ENCODE data around the gene SNTG2.

Gene SNTG2

DNA sequence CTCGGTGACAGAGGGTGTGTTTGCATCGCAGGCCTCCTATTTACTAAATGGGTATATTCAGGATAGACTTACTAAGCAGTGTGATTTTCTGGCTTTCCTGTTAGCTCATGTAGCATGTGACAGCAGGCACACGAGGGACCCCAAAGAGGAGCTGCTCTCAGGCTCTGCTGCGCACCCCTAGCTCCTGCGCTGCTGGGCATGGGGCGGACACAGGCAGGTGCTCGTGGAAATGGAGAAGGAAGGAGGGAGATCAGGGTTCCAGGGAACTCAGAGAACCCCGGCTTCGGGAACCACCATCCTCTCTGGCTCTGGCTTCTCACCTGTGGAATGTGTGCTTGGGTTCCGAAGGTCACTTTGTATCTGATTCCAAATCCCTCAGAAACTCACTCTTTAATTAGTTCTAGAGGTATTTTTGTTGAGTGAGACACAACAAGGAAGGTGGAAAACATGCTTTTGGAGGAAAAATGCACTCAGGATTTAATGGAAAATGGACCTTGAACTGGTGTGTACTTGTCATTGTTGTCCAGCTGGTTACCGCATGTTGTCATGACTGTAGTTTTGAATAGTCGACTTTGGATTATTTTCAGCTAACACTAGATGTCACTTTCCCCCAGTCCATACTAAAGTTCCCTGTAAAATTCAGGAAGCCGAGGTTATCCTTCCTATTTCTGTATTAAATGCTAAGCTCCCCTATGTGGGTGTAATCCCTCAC, 3.5 kb downstream of the SNTG2 start:
- DNase-seq (ENCODE audit: low read depth in 3 of 3): no peak

DNA sequence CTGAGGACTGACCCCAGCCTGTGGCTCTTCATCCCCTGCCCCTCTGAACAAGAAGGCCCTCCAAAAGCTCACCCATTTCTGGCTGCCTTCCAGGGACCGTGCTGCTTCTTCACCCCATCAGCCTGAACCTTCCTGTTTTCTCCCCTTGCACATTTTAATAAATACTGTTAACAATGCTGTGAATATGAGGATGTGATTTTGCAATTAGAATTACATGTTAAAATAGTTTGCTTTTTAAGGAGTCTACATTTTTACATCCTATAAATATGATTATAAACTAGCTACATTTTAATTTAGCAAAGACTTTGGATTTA, 4.0 kb downstream of the SNTG2 start:
- no peak for DNase-seq (ENCODE audit: low read depth in 3 of 3)

DNA sequence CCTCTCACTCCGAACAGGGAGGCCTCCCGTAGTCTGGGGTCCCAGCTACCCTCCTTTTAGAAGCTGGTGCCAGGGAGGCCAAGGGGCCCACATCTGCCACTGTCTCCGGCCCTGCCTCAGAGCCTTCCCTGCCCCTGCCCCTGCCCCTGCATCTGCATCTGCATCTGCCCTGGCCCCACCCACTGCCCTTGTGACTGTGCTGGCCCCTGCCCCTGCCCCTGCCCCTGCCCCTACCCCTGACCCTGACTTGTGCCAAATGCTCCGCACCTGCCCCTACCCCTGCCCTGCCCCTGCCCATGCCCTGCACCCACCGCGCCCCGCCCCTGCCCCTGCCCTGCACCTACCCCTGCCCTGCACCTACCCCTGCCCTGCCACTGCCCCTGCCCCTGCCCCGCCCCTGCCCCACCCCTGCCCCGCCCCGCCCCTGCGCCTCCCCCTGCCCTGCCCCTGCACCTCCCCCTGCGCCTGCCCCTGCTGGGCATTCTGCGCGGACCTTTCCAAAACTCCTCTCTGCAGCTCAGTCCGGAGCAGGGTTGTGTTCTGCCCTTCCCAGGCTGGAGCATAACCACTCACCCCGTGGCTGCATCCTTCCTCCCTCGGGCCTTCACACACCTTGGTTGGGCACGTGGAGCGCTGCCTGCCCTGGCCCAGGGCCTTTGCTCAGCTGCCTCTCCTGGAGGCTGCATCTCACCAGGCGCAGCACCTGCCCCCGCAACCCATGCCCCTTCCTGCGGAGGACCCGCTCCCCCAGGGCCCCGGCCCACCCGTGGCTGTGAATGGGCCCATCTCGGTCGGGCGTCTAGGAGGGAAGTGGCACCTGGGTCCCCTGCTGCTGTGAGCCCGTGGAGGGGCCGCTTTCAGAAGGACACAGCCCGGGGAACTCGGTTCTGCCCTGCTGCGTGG, 5.4 kb downstream of the SNTG2 start:
- no peak for DNase-seq (ENCODE audit: low read depth in 3 of 3)

DNA sequence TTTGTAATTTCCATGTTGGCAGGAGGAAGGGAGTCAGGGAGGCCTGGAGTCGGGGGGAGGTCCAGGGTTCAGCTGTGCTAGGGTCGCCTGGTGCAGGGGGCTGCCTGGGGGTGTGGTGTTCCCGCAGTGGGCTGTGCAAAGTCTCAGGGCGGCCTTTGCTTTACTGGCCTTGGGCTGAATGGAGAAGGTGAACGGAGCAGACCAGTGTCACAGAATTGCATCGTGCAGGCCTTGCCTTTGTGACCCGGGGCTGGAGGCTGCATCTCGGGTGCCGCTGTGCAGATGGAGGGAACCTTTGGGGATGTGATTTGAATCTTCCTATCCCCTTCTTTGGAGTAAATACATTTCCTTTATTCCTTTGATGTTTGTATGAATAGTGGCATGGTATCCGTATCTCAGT, 8.8 kb downstream of the SNTG2 start:
- no peak for DNase-seq (ENCODE audit: low read depth in 3 of 3)

DNA sequence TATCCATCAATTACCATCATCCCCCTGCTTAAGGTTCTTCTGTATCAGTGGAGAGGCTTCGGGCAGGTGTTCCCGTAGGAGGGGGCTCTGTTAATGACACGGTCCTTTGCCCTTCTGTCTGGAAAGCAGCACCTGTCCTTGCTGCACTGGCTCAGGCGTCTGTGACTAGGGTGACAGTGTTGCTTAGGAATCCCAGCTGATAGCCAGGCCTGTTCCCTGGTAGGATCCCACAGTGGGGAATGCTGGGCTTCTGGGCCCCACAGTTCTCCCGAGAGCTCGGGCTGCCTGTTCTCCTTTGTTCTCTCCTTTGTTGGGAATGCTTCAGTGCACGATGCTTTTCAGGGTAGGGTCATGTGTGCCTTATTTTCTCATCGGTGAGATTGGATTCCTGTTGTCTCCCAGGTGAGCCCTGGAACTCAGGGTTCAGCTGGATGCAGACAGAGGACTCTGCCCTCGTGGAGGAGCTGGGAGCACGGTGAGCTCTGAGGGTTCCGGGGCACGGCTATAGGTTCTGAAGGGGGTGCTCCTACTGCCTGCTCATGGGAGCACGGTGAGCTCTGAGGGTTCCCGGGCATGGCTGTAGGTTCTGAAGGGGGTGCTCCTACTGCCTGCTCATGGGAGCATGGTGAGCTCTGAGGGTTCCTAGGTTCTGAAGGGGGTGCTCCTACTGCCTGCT, 9.6 kb downstream of the SNTG2 start:
- no peak for DNase-seq (ENCODE audit: low read depth in 3 of 3)

DNA sequence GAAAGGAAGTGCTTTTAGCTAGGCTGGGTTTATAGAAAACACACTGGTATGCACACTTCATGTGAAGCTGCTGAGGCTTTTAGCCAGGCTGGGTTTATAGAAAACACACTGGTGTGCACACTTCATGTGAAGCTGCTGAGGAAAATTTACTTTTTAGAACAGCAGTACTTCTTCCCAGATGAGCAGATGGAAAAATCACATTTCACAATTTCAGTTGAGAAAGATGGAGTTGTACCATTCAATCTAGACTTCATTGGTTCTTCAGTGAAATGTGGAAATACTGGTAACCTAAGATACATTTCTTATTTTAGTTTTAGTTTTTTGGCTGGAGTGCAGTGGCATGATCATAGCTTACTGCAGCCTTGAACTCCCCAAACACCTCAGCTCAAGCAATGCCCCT, 11.1 kb downstream of the SNTG2 start:
- no peak for DNase-seq (ENCODE audit: low read depth in 3 of 3)

DNA sequence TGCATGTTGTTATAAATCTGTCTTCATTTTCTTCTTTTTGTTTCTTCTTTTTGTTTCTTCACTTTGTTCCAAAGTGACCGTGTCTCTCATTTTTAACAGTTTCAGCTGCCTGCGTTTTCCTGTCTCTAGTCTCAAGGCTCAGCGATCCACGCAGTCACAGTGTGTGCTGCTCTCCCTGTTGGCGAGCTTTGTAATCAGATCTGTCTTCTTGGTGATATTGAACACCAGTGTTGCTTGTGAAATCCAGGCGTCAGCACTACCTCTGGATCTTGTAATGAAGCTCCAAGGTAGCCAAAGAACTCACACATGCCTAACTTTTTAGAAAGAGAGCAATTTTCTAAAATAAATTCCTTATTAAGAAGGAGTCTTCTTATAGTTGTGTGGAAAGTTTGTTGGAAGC, 13.2 kb downstream of the SNTG2 start:
- DNase-seq (ENCODE audit: low read depth in 3 of 3): no peak

DNA sequence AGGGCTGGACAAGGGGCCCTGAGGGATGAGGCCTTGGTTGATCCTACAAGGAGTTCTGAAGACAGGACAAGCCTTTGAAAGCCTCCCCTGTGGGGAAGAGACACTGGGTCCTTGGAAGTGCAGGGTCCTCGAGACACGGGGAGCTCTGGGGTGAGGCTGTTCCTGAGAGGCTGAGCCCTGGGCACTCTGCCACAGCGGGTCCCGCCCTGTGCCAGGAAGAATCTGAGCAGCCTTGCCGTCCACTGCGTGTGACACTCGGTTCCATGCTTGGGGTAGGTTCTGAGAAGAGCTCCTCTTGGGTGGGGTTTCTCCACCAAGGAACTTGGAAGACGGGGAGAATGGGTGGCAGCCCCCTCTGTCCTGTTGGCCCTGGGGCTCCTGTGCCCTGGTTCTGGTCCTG, 13.9 kb downstream of the SNTG2 start:
- no peak for DNase-seq (ENCODE audit: low read depth in 3 of 3)

DNA sequence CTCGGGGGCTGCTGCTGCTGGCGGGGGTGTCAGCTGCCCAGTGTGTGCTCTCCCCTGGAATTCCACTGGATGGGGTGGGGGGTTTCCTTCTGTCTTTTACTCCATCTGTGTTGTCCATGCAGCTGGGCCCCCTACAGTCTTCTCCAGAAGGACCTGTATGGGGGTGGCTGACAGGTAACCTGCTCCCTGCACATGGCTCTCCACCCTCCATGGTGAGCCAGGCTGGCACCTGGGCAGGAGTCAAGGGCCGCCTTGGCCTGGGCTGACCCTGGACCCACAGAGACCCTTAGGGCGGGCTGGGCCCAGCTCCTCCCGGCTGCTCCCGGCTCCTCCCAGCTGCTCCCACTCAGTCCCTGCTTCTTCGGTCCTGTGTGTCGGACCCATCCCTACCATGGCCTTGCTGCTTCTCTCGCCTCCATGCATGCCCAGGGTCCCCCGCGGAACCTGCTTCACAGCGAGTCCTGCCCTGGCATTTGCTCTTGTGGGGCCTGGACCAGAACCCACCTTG, 15.0 kb downstream of the SNTG2 start:
- DNase-seq (ENCODE audit: low read depth in 3 of 3): no peak

DNA sequence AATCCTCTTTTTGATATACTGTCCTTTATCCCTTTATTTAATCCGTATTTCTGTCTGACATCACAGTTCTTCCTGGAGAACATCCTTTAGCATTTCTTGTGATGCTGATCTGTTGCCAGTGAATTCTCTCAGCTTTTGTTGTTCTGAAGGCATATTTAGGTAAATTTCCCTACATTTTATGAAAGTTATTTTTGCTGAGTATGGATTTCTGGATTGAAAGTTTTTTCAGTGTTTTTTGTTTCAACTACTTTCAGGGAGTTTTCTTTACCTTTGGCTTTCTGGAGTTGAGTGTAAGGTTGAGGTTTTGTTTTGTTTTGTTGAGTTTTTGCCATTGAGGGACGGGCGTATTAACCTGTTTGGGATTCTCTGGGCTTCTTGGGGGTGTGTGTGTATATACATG, 22.5 kb downstream of the SNTG2 start:
- DNase-seq (ENCODE audit: low read depth in 3 of 3): no peak

DNA sequence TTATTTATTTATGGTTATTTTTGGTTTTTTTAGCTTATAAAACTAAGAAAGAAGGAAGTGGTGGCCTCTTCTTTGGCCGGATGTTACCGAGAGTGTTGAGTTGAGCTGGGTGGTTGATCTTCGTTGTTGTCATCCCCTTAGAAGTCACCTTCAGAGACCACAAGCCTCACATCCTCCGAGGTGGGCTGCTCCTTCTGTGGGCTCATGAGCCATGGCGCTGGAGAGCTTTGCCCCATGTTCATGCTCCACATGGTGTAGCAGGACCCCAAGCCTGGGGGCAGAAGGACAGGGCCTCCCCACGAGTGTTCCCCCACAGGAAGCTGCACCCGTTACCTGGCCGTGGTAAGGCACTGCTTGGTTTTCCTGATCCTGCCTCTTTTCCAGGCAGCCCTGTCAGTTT, 23.4 kb downstream of the SNTG2 start:
- DNase-seq (ENCODE audit: low read depth in 3 of 3): no peak

DNA sequence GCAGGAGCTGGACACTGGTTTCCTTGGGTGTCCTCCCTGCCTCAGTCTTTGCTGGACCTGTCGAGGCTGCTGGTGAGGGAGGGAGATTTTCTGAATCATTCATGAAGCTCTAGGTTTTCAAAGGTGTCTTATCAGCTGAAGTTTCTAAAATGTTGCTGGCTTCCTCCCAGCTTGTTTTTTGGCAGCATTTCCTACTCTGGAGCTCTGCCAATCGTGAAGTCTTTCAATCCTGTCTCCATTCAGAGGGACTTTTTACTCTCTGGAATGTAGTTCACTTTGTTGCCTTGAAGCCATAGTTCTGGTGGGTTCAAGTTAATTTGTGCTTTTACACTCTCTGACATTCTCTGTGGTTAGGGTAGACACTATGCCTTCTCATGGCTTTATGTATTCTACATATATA, 23.9 kb downstream of the SNTG2 start:
- no peak for DNase-seq (ENCODE audit: low read depth in 3 of 3)

DNA sequence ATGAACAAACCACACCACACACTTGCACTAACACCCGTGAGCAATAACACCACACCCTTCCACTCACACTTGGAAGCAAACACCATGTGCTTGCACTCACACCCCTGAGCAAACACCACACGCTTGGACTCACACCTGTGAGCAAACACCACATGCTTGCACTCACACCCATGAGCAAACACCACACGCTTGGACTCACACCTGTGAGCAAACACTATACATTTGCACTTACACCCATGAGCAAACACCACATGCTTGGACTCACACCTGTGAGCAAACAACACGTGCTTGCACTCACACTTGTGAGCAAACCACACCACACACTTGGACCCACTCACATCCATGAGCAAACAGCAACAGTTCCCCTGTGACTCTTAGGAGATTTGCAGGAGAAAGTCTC, 24.4 kb downstream of the SNTG2 start:
- no peak for DNase-seq (ENCODE audit: low read depth in 3 of 3)

DNA sequence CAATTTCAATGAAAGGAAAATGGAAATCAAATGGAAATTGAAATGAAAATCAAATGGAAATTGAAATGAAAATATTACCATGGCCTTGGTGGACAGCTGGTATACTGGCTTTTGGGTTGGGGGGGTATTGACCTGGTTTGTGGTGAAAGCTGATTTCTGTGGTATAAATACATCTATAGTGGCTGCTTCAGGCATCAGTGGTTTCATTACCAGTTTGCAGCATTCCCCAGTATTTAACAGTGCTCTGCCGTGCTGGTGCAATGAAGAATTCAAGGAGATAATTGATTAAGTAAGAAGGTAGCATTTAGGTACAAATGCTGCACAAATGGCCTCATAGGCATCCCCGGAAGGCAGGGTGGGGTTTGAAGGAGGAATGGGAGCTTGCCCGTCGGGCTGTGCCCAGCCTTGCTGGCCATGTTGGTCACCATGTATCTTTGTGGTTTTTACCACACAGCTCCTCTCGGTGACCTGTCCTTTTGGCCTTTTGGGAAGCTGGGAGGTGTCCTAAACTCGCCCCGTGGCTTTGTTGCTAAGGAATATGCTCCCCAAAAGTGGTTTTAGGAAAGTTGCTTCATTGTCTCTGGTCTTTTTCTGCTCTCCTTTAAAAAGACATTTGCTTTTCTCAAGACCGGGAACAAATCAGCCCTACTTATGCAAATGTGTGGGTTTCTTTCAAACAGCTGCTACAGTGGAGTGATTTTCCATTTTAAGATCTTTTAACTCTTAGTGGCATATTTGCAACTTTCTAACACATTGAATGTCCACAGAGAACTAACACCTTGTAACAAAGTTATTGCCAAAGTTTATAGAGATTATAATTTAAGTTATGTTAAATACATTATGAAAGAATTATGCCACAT, 28.6 kb downstream of the SNTG2 start:
- DNase-seq (ENCODE audit: low read depth in 3 of 3): no peak

DNA sequence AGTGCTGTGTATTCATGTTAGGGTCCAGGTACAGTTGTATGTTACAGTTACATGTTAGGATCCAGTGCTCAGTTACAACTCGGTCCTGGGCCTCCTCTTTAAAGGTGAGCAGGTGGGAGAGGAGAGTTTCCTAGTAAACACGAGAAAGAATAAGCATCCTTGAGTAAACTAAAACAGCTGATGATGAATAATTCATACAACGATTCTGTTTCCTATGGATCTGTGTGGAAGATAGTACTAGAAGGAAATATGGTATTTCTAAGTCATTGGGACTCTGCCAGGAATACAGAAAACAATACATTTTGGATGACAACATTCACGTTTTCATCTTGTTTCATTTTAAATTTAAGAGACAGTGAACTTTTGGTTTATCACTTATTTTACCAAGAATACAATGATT, 29.5 kb downstream of the SNTG2 start:
- no peak for DNase-seq (ENCODE audit: low read depth in 3 of 3)

DNA sequence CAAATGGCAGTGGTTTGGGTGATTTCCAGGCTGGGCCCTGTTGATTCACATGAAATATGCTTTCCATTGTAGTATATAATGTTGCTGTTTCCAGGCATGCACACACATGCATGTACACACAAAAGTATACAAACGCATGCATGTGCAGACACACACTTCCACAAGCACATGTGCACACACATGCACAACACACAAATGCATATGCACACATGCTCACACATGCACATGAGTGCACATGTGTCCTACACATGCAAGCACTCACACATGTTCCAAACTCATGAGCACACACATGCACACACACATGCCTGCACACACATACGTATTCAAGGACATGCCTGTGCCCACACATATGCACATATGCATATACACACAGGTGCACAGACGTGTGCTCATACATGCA, 30.6 kb downstream of the SNTG2 start:
- DNase-seq (ENCODE audit: low read depth in 3 of 3): no peak

DNA sequence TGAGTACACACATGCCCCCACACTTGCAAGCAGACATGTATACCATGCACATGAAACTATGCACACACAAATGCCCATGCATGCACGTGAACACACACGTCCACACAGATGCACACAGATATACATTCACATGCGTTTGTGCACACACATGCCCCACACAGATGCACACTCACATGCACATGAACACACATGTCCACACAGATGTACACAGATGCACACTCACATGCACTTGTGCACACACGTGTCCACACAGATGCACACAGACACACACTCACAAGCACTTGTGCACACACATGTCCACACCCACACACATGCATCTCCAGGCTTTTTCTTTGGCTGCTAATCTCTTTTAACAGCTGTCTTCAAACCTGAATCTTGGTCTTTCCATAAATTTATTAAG, 31.1 kb downstream of the SNTG2 start:
- no peak for DNase-seq (ENCODE audit: low read depth in 3 of 3)

DNA sequence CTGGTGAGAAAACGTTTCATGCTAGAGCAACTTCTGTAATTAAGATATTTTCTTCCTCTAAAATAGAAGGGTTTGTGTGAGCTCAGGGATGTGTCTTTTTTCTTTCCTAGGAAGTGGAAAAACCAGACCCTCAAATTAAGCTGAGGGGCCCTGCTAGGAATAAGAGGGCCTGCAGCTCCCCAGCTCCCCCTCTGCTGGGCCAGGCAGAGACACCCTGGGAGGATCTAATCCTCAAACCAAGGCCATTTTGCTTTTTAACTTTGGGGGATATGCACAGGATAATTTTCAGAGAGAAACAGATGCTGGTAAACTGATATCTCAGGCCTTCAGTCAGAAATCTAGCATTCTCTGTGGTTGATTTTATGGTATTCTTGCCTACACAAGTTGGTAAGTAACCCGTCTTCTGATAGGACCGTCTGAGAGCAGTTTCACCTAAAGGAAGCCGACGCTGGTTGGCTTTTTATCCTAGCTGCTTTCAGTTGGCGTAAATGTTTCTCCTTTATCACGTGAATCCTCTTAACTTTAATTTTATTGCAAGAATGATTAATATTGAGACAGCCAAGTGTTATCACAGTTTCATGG, 34.8 kb downstream of the SNTG2 start:
- DNase-seq (ENCODE audit: low read depth in 3 of 3): no peak

DNA sequence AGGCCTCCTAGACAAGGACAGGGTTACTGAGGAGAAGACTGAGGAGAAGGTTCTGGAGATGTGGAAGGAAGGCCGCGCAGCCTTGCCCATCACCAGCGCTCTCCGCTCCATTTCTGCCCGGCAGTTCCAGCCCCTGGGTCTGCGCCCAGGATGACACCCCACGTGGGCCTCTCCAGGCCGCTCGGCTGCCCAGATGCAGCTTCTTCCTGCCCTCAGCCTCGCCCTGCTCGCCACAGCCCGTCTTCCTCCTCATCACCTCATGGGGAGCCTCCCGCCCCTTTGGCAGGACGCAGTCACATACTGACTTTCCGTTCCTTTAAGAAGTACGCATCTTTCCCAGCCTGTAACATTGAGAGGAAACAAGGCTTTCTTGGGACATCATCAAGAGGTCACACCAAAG, 37.1 kb downstream of the SNTG2 start:
- DNase-seq (ENCODE audit: low read depth in 3 of 3): no peak

DNA sequence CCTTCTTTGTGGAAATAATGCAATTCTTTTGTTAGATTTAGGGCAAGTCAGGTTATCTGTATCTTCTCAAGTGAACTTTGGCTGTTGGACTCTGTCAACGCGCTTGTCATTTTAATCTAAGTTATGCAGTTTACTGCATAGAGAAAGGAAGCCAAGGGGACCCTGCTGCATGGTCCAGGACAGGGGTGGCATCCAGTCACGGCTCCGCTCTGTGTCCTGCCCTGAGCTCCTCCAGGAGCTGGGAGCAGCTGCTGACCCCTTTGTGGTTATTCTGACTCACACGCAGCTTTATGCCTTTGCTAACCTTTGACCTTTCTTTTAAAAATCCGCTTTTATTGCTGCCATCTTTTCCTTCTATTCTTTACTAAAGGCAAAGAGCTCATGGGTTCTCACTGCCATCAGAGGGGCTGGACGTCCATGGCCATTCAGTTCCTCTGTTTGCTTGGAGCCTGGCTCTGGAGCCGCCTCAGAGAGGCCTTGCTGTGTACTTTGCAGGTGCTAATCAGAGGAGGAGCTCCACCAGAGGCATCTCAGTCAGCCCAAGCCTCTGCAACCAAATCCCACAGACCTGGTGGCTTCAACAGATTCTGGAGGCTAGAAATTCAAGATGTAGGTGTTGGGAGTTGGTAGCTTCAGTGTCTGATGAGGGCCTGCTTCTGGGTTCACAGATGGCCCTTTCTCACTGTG, 39.3 kb downstream of the SNTG2 start:
- no peak for DNase-seq (ENCODE audit: low read depth in 3 of 3)

DNA sequence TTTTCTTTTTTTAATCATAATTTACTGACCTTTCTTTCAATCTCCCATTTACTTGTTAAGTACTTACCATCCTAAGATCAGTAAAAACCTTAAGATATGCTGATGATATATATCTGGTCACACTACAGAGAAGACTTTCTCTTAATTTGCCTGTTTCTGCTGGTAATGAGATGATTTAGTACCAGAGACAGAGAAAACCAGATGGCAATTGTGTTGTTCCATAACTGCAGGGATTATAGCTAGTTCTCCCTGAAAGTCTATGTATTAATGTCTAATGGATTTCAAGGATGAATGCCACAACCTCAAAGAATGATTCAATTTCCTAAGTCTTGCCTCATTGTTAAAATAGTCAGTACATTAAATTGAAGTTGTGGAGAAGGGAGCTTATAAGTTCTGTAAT, 40.3 kb downstream of the SNTG2 start:
- no peak for DNase-seq (ENCODE audit: low read depth in 3 of 3)
